Stimulated activated CD8-positive, alpha-beta memory T cell treated with anti-CD3 and anti-CD28 coated beads, Interleukin-4, amount 100 ng/mL, for 1 hour (primary cell): ENCODE results near the gene TMEM222.
A peak's percentile ranks its signal among the peaks of the same experiment; 100 is the strongest.

Source experiments
- DNase-seq, 2 donors: peaks; one replicate each; pipeline ENCODE4 v3.0.0-alpha.2; 2020; ENCODE audit warnings: low read depth in 2 of 2, low spot score in 1 of 2

The TMEM222 gene

GRCh38 chr1:27358038-27358927 lies 36.3 kb downstream of the TMEM222 start:
- DNase-seq, result no peak

GRCh38 chr1:27358928-27359313 lies 37.0 kb downstream of the TMEM222 start:
- no peak for DNase-seq

- no peak for DNase-seq
These were observed 37.8 kb downstream of the TMEM222 start for GRCh38 chr1:27359822-27360158.

GRCh38 chr1:27360159-27361043 lies 38.4 kb downstream of the TMEM222 start:
- no peak for DNase-seq

GRCh38 chr1:27361044-27361402 lies 39.1 kb downstream of the TMEM222 start:
- no peak for DNase-seq

GRCh38 chr1:27361553-27361952 lies 39.6 kb downstream of the TMEM222 start:
- DNase-seq, result no peak

- no peak for DNase-seq
These were observed 42.1 kb downstream of the TMEM222 start for GRCh38 chr1:27363766-27364695.

GRCh38 chr1:27364696-27365371 lies 42.9 kb downstream of the TMEM222 start:
- no peak for DNase-seq

GRCh38 chr1:27365372-27366112 lies 43.6 kb downstream of the TMEM222 start:
- DNase-seq, result peak; percentile 61 to 67

- no peak for DNase-seq
These were observed 44.1 kb downstream of the TMEM222 start for GRCh38 chr1:27366113-27366410.

GRCh38 chr1:27366411-27367159 lies 44.6 kb downstream of the TMEM222 start, which contains the start of gene MAP3K6:
TSS of gene MAP3K6 (minus strand) at chr1:27366961. CDS start at chr1:27366597, 364 bp downstream.
- no peak for DNase-seq

GRCh38 chr1:27367160-27367650 lies 45.2 kb downstream of the TMEM222 start:
- no peak for DNase-seq

- no peak for DNase-seq
These were observed 47.1 kb downstream of the TMEM222 start for GRCh38 chr1:27368869-27369582.

GRCh38 chr1:27372022-27372807 lies 50.3 kb downstream of the TMEM222 start:
- no peak for DNase-seq

- no peak for DNase-seq
These were observed 51.1 kb downstream of the TMEM222 start for GRCh38 chr1:27372808-27373690.

- DNase-seq, result no peak
These were observed 52.6 kb downstream of the TMEM222 start, which contains the start of gene FCN3 for GRCh38 chr1:27374362-27375086. TSS of gene FCN3 (minus strand) at chr1:27374824. CDS start at chr1:27374818, 6 bp downstream.
